ENCODE data around the gene RND1. TPM values are rescaled to one million over a fixed set of nuclear protein-coding genes. Genes with fewer than 3 reads are reported as not detected.

The RND1 gene
- total RNA-seq, 4 donors from 2014 or later, result 0.49 to 1.2 TPM; not detected in 2

GRCh38 chr12:48824905-48825304, 40.8 kb downstream of the RND1 start:
- no peak for DNase-seq (ENCODE audit: low spot score in 2 of 2)
- intact Hi-C loops (cut with DNase I; ENCODE audit: low total_unique reads), result no loop called here
- no peak overlapping the region for H3K4me3 ChIP-seq (ENCODE audit: low read depth, poor library complexity, severe bottlenecking)
- no peak for TF ChIP-seq POLR2A (IDR thresholded peaks at IDR 0.05)
- 100% methylated on average over 4 of the region's 4 CpGs for WGBS, 2 donors

GRCh38 chr12:48824112-48824511, 41.6 kb downstream of the RND1 start:
- DNase-seq (ENCODE audit: low spot score in 2 of 2), result no peak
- no peak overlapping the region for H3K4me3 ChIP-seq (ENCODE audit: low read depth, poor library complexity, severe bottlenecking)
- no peak for TF ChIP-seq CTCF (IDR thresholded peaks at IDR 0.05)
- no peak for TF ChIP-seq POLR2A (IDR thresholded peaks at IDR 0.05)
- intact Hi-C loops (cut with DNase I; ENCODE audit: low total_unique reads), result no loop called here
- 78 to 85% methylated on average over 12 of the region's 12 CpGs for WGBS, 2 donors

- intact Hi-C loops (cut with DNase I; ENCODE audit: low total_unique reads), result no loop called here
- H3K4me3 ChIP-seq (ENCODE audit: low read depth, poor library complexity, severe bottlenecking), result no peak overlapping the region
- no peak for TF ChIP-seq POLR2A (IDR thresholded peaks at IDR 0.05)
- no peak for TF ChIP-seq CTCF (IDR thresholded peaks at IDR 0.05)
- WGBS, 2 donors, result 92 to 99% methylated on average over 10 to 11 of the region's 11 CpGs
- no peak for DNase-seq (ENCODE audit: low spot score in 2 of 2)
Observed at GRCh38 chr12:48823281-48823680, 42.4 kb downstream of the RND1 start.

GRCh38 chr12:48822711-48823110, 43.0 kb downstream of the RND1 start:
- intact Hi-C loops (cut with DNase I; ENCODE audit: low total_unique reads), result no loop called here
- no peak overlapping the region for H3K4me3 ChIP-seq (ENCODE audit: low read depth, poor library complexity, severe bottlenecking)
- TF ChIP-seq POLR2A (IDR thresholded peaks at IDR 0.05) (no peak), CTCF (IDR thresholded peaks at IDR 0.05) (no peak)
- 67 to 70% methylated on average over 2 of the region's 2 CpGs for WGBS, 2 donors
- DNase-seq (ENCODE audit: low spot score in 2 of 2), result no peak

- H3K4me3 ChIP-seq (ENCODE audit: low read depth, poor library complexity, severe bottlenecking), result no peak overlapping the region
- 87 to 90% methylated on average over 5 of the region's 5 CpGs for WGBS, 2 donors
- TF ChIP-seq POLR2A (IDR thresholded peaks at IDR 0.05) (no peak), CTCF (IDR thresholded peaks at IDR 0.05) (no peak)
- intact Hi-C loops (cut with DNase I; ENCODE audit: low total_unique reads), result no loop called here
- no peak for DNase-seq (ENCODE audit: low spot score in 2 of 2)
Observed at GRCh38 chr12:48822139-48822538, 43.5 kb downstream of the RND1 start.

GRCh38 chr12:48819986-48820725, 45.5 kb downstream of the RND1 start:
- DNase-seq (ENCODE audit: low spot score in 2 of 2), result no peak
- 82 to 87% methylated on average over 5 of the region's 5 CpGs for WGBS, 2 donors
- no peak overlapping the region for H3K4me3 ChIP-seq (ENCODE audit: low read depth, poor library complexity, severe bottlenecking)
- TF ChIP-seq POLR2A (IDR thresholded peaks at IDR 0.05) (no peak), CTCF (IDR thresholded peaks at IDR 0.05) (no peak)
- intact Hi-C loops (cut with DNase I; ENCODE audit: low total_unique reads), result no loop called here

All from lower leg skin (tissue), 4 donors.